ENCODE data around the gene MYBPC1.

GRCh38 chr12:101713059-101713682 lies 118.4 kb downstream of the MYBPC1 start:
- TF ChIP-seq CTCF (conservative IDR thresholded peaks at IDR 0.05), result no peak
- no peak for TF ChIP-seq EZH2 (IDR thresholded peaks at IDR 0.05; ENCODE audit: low read depth)
